ENCODE data around the gene RAD51B.

Gene RAD51B

GRCh38 chr14:68124979-68125731 is 305.6 kb downstream of the RAD51B start:
- DNase-seq, result no peak

GRCh38 chr14:68127166-68127565 is 307.6 kb downstream of the RAD51B start:
- no peak for DNase-seq

DNA sequence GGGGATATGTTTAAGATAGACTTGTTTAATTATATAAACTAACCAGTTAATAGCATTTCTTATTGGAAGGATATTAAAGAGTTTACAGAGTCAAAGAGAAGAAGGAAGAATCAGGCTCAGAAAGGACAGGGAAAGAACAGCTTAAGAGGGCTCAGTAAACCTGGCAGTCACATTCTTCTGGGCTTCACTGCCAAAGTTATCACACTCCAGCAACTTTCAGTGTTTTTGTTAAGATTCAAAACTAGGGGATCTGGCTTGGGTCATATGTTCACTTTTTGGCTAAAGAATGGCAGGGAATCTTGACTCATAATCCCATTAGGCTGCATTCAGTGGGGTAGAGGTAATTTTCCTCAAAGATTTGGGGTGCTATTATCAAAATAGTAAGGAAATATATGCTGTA is 312.3 kb downstream of the RAD51B start:
- DNase-seq, result no peak

DNA sequence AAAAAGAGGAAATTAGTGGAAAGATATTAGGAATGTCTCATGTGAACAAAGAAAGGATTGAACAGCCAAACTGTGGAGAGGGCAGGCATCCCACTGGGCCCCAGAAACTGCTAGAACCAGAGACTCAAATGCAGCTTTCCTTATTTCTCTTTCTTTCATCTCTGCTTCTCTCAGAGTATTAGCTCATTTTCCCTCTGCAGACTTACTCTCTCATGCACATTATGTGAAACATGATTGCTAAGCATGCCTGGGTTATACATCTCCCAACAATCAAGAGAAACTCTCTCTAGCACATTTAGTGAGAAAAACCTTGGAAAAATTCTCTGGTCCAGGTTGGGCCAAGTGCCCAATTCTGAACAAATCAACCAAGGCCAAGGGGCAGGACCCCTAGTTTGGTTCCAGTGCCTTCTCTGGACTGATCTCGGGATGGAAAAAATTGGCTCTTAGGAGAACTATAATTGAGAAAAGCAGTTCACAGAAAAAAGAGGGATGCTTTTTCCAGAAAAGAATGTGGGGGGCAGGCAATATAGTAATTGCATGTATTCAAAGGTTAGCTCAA is 313.1 kb downstream of the RAD51B start:
- DNase-seq, result no peak

DNA sequence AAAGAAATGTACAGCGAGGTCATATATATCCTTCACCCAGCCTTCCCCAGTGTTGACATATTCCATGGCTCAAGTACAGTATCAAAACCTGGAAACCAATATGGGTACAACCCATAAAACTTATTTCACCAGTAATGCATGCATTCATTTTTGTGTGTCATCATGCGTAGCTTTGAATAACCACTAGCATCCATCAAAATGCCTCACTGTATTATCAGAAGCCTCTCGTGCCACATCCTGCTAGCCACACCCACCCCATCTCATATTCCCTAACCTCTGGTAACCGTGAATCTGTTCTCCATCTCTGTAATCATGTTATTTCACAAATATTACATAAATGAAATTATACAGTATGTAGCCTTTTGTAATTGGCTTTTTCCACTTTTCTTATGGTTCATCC is 314.3 kb downstream of the RAD51B start:
- no peak for DNase-seq

DNA sequence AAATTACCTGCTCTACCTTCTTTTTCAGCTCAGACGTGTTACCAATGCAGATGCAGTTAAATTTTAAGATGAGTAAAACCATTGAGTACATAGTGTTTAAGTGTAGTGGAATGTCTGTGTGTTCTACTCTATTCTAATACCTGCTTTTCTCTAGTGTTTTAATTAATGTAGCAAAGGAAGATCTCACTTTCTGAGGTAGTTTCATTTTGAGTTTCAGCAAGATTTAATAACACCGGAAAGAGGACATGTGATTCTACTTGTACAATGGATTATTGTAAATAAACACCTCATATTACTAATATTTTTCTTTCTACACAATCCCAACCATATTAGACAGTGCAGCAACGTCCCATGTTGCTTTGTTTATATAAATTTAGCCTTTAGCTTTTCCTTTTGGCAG is 315.4 kb downstream of the RAD51B start:
- no peak for DNase-seq

DNA sequence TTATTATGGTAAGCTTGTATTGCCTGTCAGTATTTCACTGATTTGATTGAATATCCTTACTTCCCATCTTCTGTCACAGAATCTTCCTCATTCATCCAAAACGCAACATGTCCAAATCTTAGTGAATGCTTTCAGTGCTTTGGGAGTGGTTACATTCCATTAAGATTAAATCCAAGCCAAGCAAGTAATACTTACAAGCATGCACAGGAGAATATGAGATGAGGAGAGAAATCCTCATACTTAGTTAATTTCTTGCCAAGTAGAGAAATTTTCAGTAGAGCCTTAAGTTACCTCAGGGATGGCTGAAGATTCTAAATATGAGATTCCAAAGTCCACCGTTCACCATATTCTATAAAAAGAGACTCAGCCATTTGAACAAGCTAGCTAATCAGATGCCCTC is 316.0 kb downstream of the RAD51B start:
- DNase-seq, result no peak

GRCh38 chr14:68137704-68138619 is 318.4 kb downstream of the RAD51B start:
- peak; percentile 33 to 67 for DNase-seq

DNA sequence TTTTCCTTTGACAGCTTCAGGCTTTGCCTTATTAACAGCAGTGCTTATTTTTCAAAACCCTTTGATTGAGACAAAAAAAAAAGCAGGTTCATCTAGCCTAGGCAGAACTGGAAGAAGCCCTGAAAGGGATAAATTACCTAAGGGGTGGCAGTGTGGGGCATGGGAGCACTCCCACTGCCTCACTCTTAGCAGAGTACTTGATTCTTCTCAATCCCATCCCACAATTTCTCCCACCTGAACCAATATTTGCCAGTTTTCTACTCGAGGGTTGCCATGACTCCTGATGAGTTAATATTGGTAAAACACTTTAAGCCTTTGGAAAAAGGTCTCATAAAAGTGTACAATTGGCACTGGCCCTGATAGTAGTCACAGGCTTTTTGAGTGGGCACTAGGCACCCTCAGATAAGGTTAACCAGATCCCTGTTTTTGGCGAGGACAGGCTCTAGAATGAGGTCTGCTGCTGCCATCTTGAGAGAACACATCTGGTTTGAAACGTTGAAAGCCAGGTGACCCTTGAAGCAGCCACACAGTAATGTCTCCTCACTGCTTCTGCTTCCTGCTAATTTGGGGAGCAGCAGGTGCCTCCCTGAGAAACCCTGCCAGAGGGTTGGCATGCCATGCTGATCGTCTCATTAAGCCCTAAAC is 320.0 kb downstream of the RAD51B start:
- DNase-seq, result no peak

DNA sequence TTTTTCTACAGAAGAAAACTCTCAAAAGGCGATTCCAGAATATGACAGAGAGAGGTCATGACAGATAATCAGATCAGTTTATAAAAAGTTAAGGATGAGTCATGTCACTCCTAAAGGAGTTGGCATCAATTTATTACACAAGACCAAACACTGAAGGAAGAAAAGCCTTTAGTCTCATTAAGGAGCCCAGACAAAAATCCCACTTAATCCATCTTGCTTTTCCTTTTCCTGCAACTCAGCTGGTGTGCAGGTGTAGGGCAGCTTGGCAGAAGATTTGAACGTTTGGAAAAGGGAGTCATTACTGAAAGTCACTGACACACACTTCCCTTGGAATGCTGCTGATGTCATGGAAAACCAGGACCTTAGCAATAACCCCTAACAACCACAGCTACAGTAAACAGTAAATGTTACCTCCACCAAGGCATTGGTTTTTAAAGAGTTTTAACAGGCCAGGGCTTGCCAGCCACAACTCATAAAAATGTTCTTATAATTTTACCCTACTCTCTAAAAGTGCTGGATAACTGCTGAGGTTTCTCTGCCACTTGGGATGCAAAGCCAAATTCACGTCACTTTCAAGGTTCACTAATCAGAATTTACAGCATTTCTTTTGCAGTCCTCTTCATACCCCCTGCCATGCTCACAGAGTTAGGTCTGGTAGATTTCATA is 320.6 kb downstream of the RAD51B start:
- no peak for DNase-seq

DNA sequence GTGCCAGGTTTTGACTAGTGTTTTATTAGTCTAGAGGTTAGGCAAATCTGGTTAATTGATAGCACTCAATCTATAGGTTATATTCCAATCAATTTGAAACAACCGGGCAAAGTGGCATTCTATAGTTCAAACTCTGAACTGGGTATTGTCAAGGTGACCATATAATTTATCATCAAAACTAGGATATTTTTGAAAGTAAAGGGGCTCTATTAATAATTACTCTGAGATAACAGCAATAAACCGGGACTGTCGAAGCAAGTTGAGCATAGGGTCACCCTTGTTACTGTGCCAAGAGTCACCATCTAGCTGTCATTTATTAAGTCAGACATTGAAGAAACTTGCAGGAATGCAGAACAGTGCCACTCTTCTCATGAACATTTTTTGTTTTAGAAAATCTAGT is 321.2 kb downstream of the RAD51B start:
- no peak for DNase-seq

GRCh38 chr14:68141281-68142088 is 321.9 kb downstream of the RAD51B start:
- DNase-seq, result no peak

DNA sequence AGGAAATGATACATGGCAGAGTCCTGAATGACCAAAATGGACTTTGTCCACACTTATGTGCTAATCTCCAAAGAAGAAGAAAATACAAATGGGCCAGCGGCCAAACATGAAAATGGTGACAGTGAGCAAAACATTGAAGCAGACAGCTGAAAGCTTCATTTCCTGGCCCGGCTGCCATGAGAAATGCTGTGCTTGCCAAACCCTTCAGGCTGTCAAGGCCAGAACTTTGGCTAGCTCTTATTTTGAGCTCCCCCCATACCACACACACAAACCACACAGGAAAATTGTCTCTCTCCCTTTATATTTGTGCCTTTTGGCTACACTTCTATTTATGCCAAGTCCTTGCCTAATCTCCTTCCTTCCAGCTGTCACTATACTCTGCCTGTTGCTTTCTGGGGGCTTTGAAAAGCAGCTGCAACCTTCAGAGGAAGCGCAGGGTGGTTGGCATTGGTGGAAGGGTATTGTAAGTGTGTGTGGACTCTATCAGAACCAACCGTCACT is 323.8 kb downstream of the RAD51B start:
- DNase-seq, result no peak

- no peak for DNase-seq
Observed at GRCh38 chr14:68144051-68144681, 324.6 kb downstream of the RAD51B start.

- DNase-seq, result no peak
Observed at GRCh38 chr14:68145036-68145435, 325.5 kb downstream of the RAD51B start.

DNA sequence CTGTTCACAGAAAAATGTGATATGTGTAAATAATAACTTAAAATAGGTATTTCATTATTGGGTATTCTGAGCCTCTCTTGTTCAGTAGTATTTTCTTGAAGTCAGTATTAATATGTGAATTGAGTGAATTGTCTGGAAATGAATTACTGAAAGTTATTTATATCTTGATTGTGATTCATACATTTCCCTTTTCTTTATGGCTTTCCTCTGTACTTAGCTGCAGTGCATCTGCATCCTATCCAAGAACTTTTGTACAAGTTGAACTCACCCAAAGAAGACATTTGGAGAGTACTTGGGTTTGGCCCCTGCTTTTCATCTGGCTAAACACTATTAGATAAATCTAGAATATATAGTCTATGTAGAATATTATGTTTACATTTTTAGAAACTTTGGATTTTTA is 326.0 kb downstream of the RAD51B start:
- DNase-seq, result no peak

DNA sequence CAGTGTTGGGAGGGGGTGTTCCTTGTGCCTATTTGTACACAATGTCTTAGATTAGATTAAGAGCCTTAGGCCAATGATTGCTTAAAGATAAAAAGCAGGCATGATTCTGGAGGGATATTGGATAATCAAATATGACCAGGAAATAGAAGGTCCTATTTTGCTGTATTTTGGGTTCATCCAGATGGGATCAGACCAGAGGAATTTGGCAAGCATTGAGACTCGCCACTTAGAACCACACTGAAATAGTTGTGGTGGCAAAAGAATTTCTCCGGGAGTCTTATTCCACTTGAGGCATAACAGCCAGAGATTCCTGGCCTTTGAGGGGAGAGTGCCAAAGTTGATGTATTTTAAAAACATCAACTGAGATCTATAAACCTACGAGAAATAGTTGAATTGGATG is 327.2 kb downstream of the RAD51B start:
- no peak for DNase-seq

GRCh38 chr14:68147303-68147702 is 327.7 kb downstream of the RAD51B start:
- DNase-seq, result no peak

GRCh38 chr14:68148276-68148675 is 328.7 kb downstream of the RAD51B start:
- no peak for DNase-seq

- no peak for DNase-seq
Observed at GRCh38 chr14:68148763-68149162, 329.2 kb downstream of the RAD51B start.

DNA sequence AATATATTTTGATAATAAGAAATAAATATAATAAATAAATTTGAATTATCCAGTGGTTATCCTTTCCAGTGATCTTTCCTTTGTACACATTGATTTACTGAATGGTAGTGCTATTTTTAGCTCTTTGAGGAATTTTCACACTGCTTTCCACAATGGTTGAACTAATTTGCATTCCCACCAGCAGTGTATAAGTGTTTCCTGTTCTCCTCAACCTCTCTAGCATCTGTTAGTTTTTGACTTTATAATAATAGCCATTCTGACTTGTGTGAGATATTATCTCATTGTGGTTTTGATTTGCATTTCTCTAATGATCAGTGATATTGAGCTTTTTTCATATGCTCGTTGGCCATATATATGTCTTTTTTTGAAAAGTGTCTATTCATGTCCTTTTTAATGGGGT is 333.7 kb downstream of the RAD51B start:
- DNase-seq, result no peak
